Upper lobe of left lung (tissue), 6 donors: Measurements from ENCODE around the gene ARRB1. TPM values are rescaled to one million over a fixed set of nuclear protein-coding genes. Genes with fewer than 3 reads are reported as not detected.

Experiments
- ATAC-seq, 2 donors: fragments of 200-7000 bp; cut with Tn5 transposase; one replicate each; pipeline ENCODE4 v1.9.1; 2022; ENCODE audit warnings: mild to moderate bottlenecking in 2 of 2, moderate library complexity in 2 of 2; ENCODE audit not compliant: low FRiP score in 2 of 2
- DNase-seq, 2 donors: peaks; one replicate each; pipeline ENCODE4 v3.0.0-alpha.2; 2019 to 2020
- H3K27ac ChIP-seq, 4 donors: fragments of 200-600 bp; sonication (generic); one replicate each; pipeline ENCODE4 v1.5.1; 2016 to 2019
- H3K27me3 ChIP-seq, 4 donors: fragments of 200-600 bp; sonication (generic); one replicate each; pipeline ENCODE4 v1.5.1; 2017 to 2019
- H3K36me3 ChIP-seq, 4 donors: fragments of 200-600 bp; sonication (generic); one replicate each; pipeline ENCODE4 v1.5.1; 2016 to 2019
- H3K4me1 ChIP-seq, 4 donors: fragments of 200-600 bp; sonication (generic); one replicate each; pipeline ENCODE4 v1.5.1; 2018 to 2019
- H3K4me3 ChIP-seq, 4 donors: fragments of 200-600 bp; sonication (generic); one replicate each; pipeline ENCODE4 v1.5.1; 2017 to 2019; ENCODE audit warnings: mild to moderate bottlenecking in 2 of 4, moderate library complexity in 1 of 4
- H3K9me3 ChIP-seq, 4 donors: fragments of 200-600 bp; sonication (generic); one replicate each; pipeline ENCODE4 v1.5.1; 2018 to 2019
- EP300 ChIP-seq, 4 donors: sonication (generic); formaldehyde crosslinking; IDR thresholded peaks; one replicate each; pipeline ENCODE4 v1.5.1; 2017; ENCODE audit warnings: antibody characterized with exemption in 4 of 4, control low read depth in 2 of 4
- POLR2A ChIP-seq, 4 donors: fragments of 450-650 bp; IDR thresholded peaks; one replicate each; pipeline ENCODE4 v1.5.1; 2016 to 2017; ENCODE audit warnings: antibody characterized with exemption in 4 of 4, mild to moderate bottlenecking in 2 of 4
- POLR2AphosphoS5 ChIP-seq, 2 donors: sonication (generic); formaldehyde crosslinking; IDR thresholded peaks; one replicate each; pipeline ENCODE4 v1.5.1; 2017; ENCODE audit warnings: antibody characterized with exemption in 2 of 2
- WGBS, 2 donors: methylation state at CpG; one replicate each; pipeline ENCODE4 v1.1.5; 2017 to 2018; 5-methylcytosine and 5-hydroxymethylcytosine counted together
- total RNA-seq, 6 donors: library from RNA; depleted of rRNA in 4 of 6; stranded (reverse); fragments of >200 nt in 4 of 6; gene quantifications; one replicate each; pipeline versions ENCODE4 v1.1.0 to v1.2.1, GENCODE V29; 2016 to 2021
- TF ChIP-seq, protein P1 (sequence below), 6 experiments: fragments of 450-650 bp in 4 of 6; fragments of 200-600 bp in 2 of 6; sonication (generic) in 2 of 6; IDR thresholded peaks; one replicate each; pipeline ENCODE4 v1.5.1; 2016 to 2019; ENCODE audit warnings: antibody characterized with exemption in 6 of 6
- donor health status: DM: no; HTN: no; CAD: no; lungs with moderate emphysema.
- donor health status: DM: no; HTN: yes; CAD: no; lungs with severe emphysema.

The ARRB1 gene
- total RNA-seq, 6 donors from 2014 or later = 119 to 235 (median 170) TPM

DNA sequence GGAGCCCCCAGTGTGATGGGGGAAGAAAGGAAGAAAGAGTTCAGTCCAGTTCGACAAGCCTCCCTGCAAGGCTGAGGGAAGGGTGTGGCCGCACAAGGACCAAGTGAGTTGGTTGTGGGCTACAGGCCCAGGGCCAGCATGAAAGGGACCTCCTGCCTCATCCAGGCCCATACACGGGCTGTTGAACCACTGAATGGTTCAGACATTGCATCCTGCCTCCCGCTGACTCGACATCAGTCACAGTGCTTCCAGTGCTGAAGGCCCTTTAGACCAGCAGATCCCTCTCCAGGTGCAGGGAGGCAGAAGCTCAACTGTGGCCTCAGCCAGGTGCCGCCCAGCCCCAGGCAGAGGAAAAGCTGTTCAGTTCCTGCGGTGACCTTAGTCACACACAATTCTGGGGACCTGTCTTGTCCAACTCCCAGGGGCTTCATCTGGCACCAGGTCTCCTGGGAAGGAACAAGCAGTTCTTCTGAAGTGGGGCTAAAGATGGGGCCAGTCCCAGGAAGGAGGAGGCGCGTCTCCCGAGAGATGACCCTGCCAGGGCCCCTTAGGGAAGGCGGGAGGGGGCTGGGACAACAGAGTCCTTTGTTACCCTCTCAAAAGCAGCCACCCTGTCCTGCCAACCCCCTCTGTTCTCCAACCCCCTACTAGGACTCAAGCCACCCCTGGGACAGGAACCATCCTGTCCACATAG, 6.6 kb downstream of the ARRB1 start:
- Histone ChIP-seq H3K4me3 (no peak overlapping the region), H3K27ac (peak overlapping the region; percentile 78 to 97 (median 96)), H3K27me3 (no peaks in the 10 kb centered on the region), H3K9me3 (no peaks in the 10 kb centered on the region), H3K36me3 (peaks cover 0 to 5% (median 0%) of the 10 kb centered on the region in 4 donors), H3K4me1 (peaks cover 98 to 100% (median 100%) of the 10 kb centered on the region in 4 donors)
- DNase-seq (no peak), ATAC-seq (no peak)
- WGBS, 2 donors = 58% methylated on average over 4 to 11 of the region's 11 CpGs
- TF ChIP-seq, protein P1, sequence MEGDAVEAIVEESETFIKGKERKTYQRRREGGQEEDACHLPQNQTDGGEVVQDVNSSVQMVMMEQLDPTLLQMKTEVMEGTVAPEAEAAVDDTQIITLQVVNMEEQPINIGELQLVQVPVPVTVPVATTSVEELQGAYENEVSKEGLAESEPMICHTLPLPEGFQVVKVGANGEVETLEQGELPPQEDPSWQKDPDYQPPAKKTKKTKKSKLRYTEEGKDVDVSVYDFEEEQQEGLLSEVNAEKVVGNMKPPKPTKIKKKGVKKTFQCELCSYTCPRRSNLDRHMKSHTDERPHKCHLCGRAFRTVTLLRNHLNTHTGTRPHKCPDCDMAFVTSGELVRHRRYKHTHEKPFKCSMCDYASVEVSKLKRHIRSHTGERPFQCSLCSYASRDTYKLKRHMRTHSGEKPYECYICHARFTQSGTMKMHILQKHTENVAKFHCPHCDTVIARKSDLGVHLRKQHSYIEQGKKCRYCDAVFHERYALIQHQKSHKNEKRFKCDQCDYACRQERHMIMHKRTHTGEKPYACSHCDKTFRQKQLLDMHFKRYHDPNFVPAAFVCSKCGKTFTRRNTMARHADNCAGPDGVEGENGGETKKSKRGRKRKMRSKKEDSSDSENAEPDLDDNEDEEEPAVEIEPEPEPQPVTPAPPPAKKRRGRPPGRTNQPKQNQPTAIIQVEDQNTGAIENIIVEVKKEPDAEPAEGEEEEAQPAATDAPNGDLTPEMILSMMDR (IDR thresholded peaks at IDR 0.05) = no peak
- no peak for TF ChIP-seq POLR2A (IDR thresholded peaks at IDR 0.05)
- TF ChIP-seq EP300 (IDR thresholded peaks at IDR 0.05) = no peak
- TF ChIP-seq POLR2AphosphoS5 (IDR thresholded peaks at IDR 0.05) = no peak

DNA sequence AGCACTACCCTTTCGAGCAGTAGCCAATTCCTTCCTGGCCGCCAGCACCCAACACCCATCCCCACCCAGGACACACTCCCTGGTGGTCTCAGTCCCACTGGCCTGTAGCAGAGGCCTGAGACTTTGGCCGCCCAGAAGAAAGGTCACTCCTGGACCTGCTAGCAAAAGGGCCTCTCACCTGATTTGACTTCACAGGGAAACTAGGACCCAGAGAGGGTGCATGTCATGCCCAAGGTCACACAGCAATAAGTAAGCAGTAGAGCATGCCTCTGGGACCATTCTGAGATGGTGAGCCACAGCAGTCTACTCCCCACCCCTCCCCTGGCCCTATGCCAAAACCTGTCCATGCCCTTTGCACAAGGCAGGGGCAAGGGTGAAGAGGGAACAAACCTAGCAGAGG, 7.3 kb downstream of the ARRB1 start:
- peaks cover 100% of the 10 kb centered on the region in 4 donors for H3K4me1 ChIP-seq

DNA sequence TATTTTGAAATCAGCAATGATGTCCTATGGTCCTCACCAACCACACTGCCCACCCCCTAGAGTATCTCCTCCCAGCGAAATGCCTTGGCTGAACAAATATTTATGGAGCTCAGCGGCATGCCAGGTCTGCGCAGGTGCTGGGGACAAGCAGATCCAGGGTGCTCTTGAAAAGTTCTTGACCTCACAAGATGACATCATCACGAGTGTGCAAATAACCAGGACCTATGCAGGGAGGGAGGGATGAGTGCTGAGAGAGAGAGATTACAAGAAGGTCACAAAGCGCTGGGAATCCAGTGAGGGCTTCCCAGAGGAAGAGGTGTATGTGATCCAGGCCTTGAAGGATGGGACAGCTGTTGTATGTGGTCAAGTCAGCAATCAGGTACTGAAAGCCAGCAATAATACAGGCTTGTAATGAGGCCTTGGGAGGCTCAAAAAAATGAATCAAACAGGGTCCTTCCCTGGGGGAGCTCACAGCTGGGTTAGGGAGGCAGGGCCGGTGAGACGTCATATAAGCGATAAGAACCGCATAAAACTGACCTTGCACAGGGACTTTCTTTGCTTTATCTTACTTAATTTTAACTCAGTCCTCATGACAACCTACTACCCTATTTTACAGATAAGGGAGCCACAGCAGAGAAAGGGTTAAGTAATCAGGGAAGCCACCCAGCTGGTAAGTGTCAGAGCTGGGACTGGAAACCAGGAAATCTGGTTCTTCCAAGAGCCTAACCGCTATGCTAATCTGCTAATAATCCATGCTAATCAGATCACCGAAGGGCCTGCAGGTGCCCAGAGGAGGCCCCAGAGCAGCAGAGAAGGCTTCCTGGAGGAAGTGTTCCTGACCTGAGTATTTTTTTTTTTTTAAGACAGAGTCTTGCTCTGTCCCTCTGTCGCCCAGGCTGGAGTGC, 8.2 kb downstream of the ARRB1 start:
- ATAC-seq (peak; percentile 7 to 52), DNase-seq (peak in 1 of 2 donors; percentile 89)
- Histone ChIP-seq H3K4me1 (peaks cover 100% of the 10 kb centered on the region in 4 donors), H3K9me3 (no peaks in the 10 kb centered on the region), H3K27ac (peak overlapping the region; percentile 78 to 97 (median 96)), H3K27me3 (no peaks in the 10 kb centered on the region), H3K4me3 (peak overlapping the region in 1 of 4 donors; percentile 25), H3K36me3 (peaks cover 0 to 5% (median 0%) of the 10 kb centered on the region in 4 donors)
- TF ChIP-seq, protein P1 (IDR thresholded peaks at IDR 0.05) = no peak
- TF ChIP-seq POLR2A (IDR thresholded peaks at IDR 0.05) = no peak
- TF ChIP-seq POLR2AphosphoS5 (IDR thresholded peaks at IDR 0.05) = peak; percentile 64 to 84
- TF ChIP-seq EP300 (IDR thresholded peaks at IDR 0.05) = peak in 2 of 4 donors; percentile 13 to 90
- 29 to 33% methylated on average over 12 of the region's 12 CpGs for WGBS, 2 donors

More for the DNA sequence above, 7.3 kb downstream of the ARRB1 start:
- TF ChIP-seq, protein P1 (IDR thresholded peaks at IDR 0.05) = no peak
- TF ChIP-seq EP300 (IDR thresholded peaks at IDR 0.05) = no peak
- H3K27ac ChIP-seq = peak overlapping the region; percentile 78 to 97 (median 96)
- DNase-seq = no peak
- no peaks in the 10 kb centered on the region for H3K9me3 ChIP-seq
- ATAC-seq = no peak
- 72 to 73% methylated on average over 3 of the region's 3 CpGs for WGBS, 2 donors
- peak overlapping the region in 1 of 4 donors; percentile 25 for H3K4me3 ChIP-seq
- H3K27me3 ChIP-seq = no peaks in the 10 kb centered on the region
- peaks cover 0 to 5% (median 0%) of the 10 kb centered on the region in 4 donors for H3K36me3 ChIP-seq

DNA sequence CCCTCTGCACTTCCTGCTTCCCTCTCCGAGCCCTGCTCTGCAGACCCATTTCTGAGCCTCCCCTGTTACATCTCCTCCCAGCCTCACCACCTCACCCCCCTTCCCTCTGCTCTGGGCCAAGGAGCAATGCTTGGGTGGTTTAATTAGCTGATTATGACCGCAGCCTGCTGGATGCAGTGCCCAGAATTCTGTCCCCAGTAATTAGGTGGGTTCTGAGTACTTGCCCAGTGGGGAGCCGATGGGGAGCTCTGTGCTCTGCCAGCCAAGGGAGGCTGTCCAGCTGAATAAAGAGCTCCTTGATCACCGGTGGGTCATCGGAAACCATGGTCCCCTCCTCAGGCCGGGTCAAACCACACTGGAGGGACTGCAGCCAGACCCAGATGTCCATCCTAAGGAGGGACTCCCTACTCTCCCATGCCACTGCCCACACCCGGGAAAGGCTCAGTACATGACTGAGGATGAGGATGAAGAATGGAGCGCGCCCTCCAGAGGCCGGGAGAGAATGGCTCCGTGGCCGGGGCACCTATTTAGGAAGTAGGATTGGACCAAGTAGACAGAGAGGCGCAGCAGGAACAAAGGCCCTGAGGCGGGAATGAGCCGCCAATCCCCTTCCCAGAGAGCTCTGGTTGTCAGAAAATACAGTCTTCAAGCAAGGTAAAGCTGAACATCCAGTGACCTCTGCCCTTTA, 9.1 kb downstream of the ARRB1 start:
- H3K9me3 ChIP-seq = no peaks in the 10 kb centered on the region
- DNase-seq (no peak), ATAC-seq (no peak)
- H3K4me3 ChIP-seq = no peak overlapping the region
- no peaks in the 10 kb centered on the region for H3K27me3 ChIP-seq
- peaks cover 0 to 5% (median 0%) of the 10 kb centered on the region in 4 donors for H3K36me3 ChIP-seq
- peaks cover 99 to 100% (median 100%) of the 10 kb centered on the region in 4 donors for H3K4me1 ChIP-seq
- no peak for TF ChIP-seq EP300 (IDR thresholded peaks at IDR 0.05)
- TF ChIP-seq POLR2A (IDR thresholded peaks at IDR 0.05) = no peak
- TF ChIP-seq, protein P1 (IDR thresholded peaks at IDR 0.05) = no peak
- peak overlapping the region; percentile 78 to 97 (median 96) for H3K27ac ChIP-seq
- WGBS, 2 donors = 44 to 57% methylated on average over 14 to 15 of the region's 15 CpGs
